Esophagus squamous epithelium (tissue), 4 donors: Measurements from ENCODE around the gene KLHL40.

Experiments used
- POLR2A ChIP-seq, 4 donors: fragments of 450-650 bp; IDR thresholded peaks; one replicate each; pipeline ENCODE4 v1.6.1; 2017; ENCODE audit warnings: antibody characterized with exemption in 4 of 4, mild to moderate bottlenecking in 4 of 4, moderate library complexity in 3 of 4
- TF ChIP-seq, protein P1 (sequence below), 6 experiments: fragments of 450-650 bp in 4 of 6; fragments of 200-600 bp in 2 of 6; sonication (generic) in 2 of 6; IDR thresholded peaks; one replicate each; pipeline ENCODE4 v1.5.1; 2016 to 2019; ENCODE audit warnings: antibody characterized with exemption in 6 of 6, mild to moderate bottlenecking in 4 of 6, moderate library complexity in 4 of 6

- TF ChIP-seq, protein P1, sequence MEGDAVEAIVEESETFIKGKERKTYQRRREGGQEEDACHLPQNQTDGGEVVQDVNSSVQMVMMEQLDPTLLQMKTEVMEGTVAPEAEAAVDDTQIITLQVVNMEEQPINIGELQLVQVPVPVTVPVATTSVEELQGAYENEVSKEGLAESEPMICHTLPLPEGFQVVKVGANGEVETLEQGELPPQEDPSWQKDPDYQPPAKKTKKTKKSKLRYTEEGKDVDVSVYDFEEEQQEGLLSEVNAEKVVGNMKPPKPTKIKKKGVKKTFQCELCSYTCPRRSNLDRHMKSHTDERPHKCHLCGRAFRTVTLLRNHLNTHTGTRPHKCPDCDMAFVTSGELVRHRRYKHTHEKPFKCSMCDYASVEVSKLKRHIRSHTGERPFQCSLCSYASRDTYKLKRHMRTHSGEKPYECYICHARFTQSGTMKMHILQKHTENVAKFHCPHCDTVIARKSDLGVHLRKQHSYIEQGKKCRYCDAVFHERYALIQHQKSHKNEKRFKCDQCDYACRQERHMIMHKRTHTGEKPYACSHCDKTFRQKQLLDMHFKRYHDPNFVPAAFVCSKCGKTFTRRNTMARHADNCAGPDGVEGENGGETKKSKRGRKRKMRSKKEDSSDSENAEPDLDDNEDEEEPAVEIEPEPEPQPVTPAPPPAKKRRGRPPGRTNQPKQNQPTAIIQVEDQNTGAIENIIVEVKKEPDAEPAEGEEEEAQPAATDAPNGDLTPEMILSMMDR (IDR thresholded peaks at IDR 0.05) = no peak
- no peak for TF ChIP-seq POLR2A (IDR thresholded peaks at IDR 0.05)
Measured at GRCh38 chr3:42704136-42704841, 19.0 kb downstream of the KLHL40 start.
